Pancreas (tissue), 10 donors: Measurements from ENCODE around the gene EPS8. TPM values are rescaled to one million over a fixed set of nuclear protein-coding genes. Genes with fewer than 3 reads are reported as not detected.

Experiments
- ATAC-seq, 4 donors: fragments of 200-7000 bp; cut with Tn5 transposase; one replicate each; pipeline versions ENCODE4 v1.8.0 to v1.9.1; 2020; ENCODE audit warnings: mild to moderate bottlenecking in 4 of 4, moderate library complexity in 4 of 4
- DNase-seq, 6 donors: peaks; one replicate each; pipeline ENCODE4 v3.0.0-alpha.2; 2020
- FAIRE-seq: peaks from 2 replicates; lab custom pipeline; 2012; peaks lifted over from hg19 to GRCh38; lab: Jason Lieb, UNC
- H3K27ac ChIP-seq, 4 donors: fragments of 200-600 bp; sonication (generic); 1 replicate in 3 of 4; 2 replicates in 1 of 4; pipeline versions ENCODE4 v1.5.0 to v1.8.0; 2020
- H3K27me3 ChIP-seq, 4 donors: fragments of 200-600 bp; one replicate each; pipeline ENCODE4 v1.8.0; 2021
- H3K36me3 ChIP-seq, 3 donors: fragments of 200-600 bp; sonication (generic) in 1 of 3; one replicate each; pipeline versions ENCODE4 v1.5.0 to v1.8.0; 2020 to 2021
- H3K4me1 ChIP-seq, 3 donors: fragments of 200-600 bp; one replicate each; pipeline ENCODE4 v1.8.0; 2021
- H3K4me3 ChIP-seq, 4 donors: fragments of 200-600 bp; sonication (generic) in 2 of 4; one replicate each; pipeline versions ENCODE4 v1.5.0 to v1.8.0; 2020 to 2021
- H3K9me3 ChIP-seq, 4 donors: fragments of 200-600 bp; one replicate each; pipeline ENCODE4 v1.8.0; 2021
- WGBS, 2 donors: extraction: QIAGEN DNeasy Blood & Tissue Kit; methylation state at CpG; one replicate each; pipeline ENCODE4 v1.1.7; 2013; 5-methylcytosine and 5-hydroxymethylcytosine counted together
- intact Hi-C, 3 donors: fragments of 100-400 bp; cut with DNase I; formaldehyde crosslinking; loops; one replicate each; pipeline versions ENCODE4 v1.11.1 to v1.14.2; 2022
- polyA plus RNA-seq, 2 donors: library from polyadenylated mRNA; stranded (reverse); fragments of 200-250 nt; gene quantifications; one replicate each; pipeline ENCODE4 v1.2.3, GENCODE V29; 2013
- total RNA-seq, 6 donors: library from RNA; stranded (reverse); fragmentation: NEBNext Ultra II Directional in 4 of 6; extraction: Animal tissue kit (Norgen Biotek cat#: 25700) in 4 of 6; gene quantifications; one replicate each; pipeline versions ENCODE4 v1.2.1 to v1.2.4, GENCODE V29; 2021 to 2023
- TF ChIP-seq, protein P1 (sequence below), 4 donors: fragments of 200-600 bp; sonication (generic) in 3 of 4; IDR thresholded peaks; one replicate each; pipeline versions ENCODE4 v1.5.0 to v1.8.0; 2021; ENCODE audit warnings: antibody characterized with exemption in 4 of 4
- donor health status: healthy with polysubstance abuse.
- donor health status: DM: no; HTN: no; CAD: no; lungs with moderate emphysema.
- donor health status: DM: no; HTN: no; CAD: no.
- donor health status: control.
- donor health status: control.
- donor health status: Bipolar disorder and iron deficiency.
- donor health status: DM: yes; HTN: yes; CAD: no.
- donor health status: DM: no; HTN: no; CAD: no.
- donor health status: DM: no; HTN: no; CAD: no.
- donor health status: DM: yes; HTN: yes; CAD: no.

Gene EPS8
- total and polyA plus RNA-seq, 8 donors: 8.2 to 26.7 (median 10.6) TPM

DNA sequence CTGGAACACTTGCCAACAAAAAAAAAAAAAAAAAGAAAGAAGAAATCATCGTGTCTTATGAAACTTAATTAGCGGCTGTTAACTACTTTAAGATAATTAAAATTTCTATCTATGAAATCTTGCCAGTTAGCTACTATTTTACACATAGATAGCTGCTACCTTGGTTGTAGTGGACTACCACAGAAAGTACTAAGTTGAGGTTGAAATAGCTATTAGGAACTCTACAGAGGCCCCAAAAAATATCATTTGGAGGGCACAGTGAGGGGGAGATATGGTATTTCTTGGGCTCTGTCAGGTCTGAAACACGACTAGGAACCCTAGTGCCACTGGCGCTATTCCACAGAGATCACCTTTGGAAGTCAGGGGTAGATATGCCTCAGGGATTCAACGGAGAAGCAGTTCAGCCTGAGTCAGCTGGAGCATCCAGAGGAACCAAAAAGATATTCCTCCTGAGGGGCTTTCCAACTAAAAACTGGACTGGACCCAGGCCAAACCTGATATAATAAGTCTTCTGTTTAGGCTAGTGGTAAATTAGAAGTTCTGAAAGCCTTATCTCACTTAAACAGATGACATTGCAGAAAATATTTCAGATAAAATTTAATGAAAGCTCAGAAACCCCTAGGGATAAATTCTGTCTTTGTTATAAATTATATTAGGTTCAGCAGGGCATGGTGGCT, 126.1 kb downstream of the EPS8 start:
- H3K27me3 ChIP-seq: no peaks in the 10 kb centered on the region
- H3K4me3 ChIP-seq: no peak overlapping the region
- ATAC-seq (peak in 1 of 4 donors; percentile 46), DNase-seq (no peak), FAIRE-seq (no peak)
- TF ChIP-seq, protein P1, sequence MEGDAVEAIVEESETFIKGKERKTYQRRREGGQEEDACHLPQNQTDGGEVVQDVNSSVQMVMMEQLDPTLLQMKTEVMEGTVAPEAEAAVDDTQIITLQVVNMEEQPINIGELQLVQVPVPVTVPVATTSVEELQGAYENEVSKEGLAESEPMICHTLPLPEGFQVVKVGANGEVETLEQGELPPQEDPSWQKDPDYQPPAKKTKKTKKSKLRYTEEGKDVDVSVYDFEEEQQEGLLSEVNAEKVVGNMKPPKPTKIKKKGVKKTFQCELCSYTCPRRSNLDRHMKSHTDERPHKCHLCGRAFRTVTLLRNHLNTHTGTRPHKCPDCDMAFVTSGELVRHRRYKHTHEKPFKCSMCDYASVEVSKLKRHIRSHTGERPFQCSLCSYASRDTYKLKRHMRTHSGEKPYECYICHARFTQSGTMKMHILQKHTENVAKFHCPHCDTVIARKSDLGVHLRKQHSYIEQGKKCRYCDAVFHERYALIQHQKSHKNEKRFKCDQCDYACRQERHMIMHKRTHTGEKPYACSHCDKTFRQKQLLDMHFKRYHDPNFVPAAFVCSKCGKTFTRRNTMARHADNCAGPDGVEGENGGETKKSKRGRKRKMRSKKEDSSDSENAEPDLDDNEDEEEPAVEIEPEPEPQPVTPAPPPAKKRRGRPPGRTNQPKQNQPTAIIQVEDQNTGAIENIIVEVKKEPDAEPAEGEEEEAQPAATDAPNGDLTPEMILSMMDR (IDR thresholded peaks at IDR 0.05): no peak
- H3K4me1 ChIP-seq: no peaks in the 10 kb centered on the region
- peaks cover 0 to 13% (median 0%) of the 10 kb centered on the region in 3 donors for H3K36me3 ChIP-seq
- intact Hi-C loops: no loop called here
- H3K27ac ChIP-seq: peak overlapping the region in 2 of 4 donors; percentile 44 to 51
- WGBS, 2 donors: 89% methylated on average over 5 of the region's 5 CpGs
- H3K9me3 ChIP-seq: no peaks in the 10 kb centered on the region

GRCh38 chr12:15662303-15662980, 126.7 kb downstream of the EPS8 start:
- Histone ChIP-seq H3K27me3 (no peaks in the 10 kb centered on the region), H3K36me3 (peaks cover 0 to 13% (median 0%) of the 10 kb centered on the region in 3 donors), H3K4me3 (no peak overlapping the region), H3K9me3 (no peaks in the 10 kb centered on the region), H3K27ac (peak overlapping the region in 2 of 4 donors; percentile 44 to 51), H3K4me1 (no peaks in the 10 kb centered on the region)
- DNase-seq: no peak
- no peak for FAIRE-seq
- intact Hi-C loops: no loop called here
- 92 to 95% methylated on average over 3 of the region's 3 CpGs for WGBS, 2 donors
- TF ChIP-seq, protein P1 (IDR thresholded peaks at IDR 0.05): no peak
- peak in 3 of 4 donors; percentile 49 to 84 (median 84) for ATAC-seq

GRCh38 chr12:15651371-15651770, 137.8 kb downstream of the EPS8 start:
- no peaks in the 10 kb centered on the region for H3K9me3 ChIP-seq
- no peak overlapping the region for H3K4me3 ChIP-seq
- no peak for ATAC-seq
- no peak for DNase-seq
- WGBS, 2 donors: 86 to 88% methylated on average over 2 of the region's 2 CpGs
- FAIRE-seq: no peak
- intact Hi-C loops: no loop called here
- no peak overlapping the region for H3K27ac ChIP-seq
- no peaks in the 10 kb centered on the region for H3K36me3 ChIP-seq
- TF ChIP-seq, protein P1 (IDR thresholded peaks at IDR 0.05): no peak
- H3K4me1 ChIP-seq: no peaks in the 10 kb centered on the region
- H3K27me3 ChIP-seq: no peaks in the 10 kb centered on the region

- Histone ChIP-seq H3K36me3 (peaks cover 0 to 7% (median 0%) of the 10 kb centered on the region in 3 donors), H3K27ac (no peak overlapping the region), H3K4me1 (no peaks in the 10 kb centered on the region), H3K9me3 (no peaks in the 10 kb centered on the region), H3K27me3 (no peaks in the 10 kb centered on the region), H3K4me3 (no peak overlapping the region)
- WGBS, 2 donors: 88 to 89% methylated on average over 6 of the region's 6 CpGs
- FAIRE-seq: no peak
- no peak for ATAC-seq
- intact Hi-C loops: no loop called here
- DNase-seq: no peak
- TF ChIP-seq, protein P1 (IDR thresholded peaks at IDR 0.05): no peak
Measured at GRCh38 chr12:15650399-15651128, 138.6 kb downstream of the EPS8 start.
